GM11168 (cell line): ENCODE results near the gene CHL1.

Source experiments
- in situ Hi-C: fragments of 300-500 bp; cut with MboI; formaldehyde crosslinking; loops from one replicate; pipeline ENCODE4 v1.12.0; 2022; ENCODE audit warnings: low sequenced_read_pairs; ENCODE audit not compliant: unreplicated experiment

CHL1 gene

GRCh38 chr3:380801-381200, 184.2 kb downstream of the CHL1 start:
- in situ Hi-C loops = no loop called here

DNA sequence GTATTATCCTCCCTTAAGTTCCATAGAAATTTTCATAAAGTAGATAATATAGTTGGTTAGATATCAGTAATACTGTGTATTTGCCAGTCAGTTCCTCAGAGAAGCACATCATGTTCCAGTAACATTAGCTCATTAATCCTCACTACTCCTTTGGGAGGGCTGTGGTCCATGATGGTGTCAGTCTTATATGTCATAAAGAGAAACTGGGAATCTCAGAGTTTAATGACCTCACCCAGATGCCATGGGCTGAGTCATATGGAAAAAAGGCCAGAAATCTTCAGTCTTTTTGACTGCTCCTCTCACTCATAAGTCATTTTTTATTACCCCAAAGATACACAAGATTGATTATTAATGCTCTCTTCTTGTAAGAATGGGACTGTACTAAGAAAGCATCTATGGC, 188.6 kb downstream of the CHL1 start:
- in situ Hi-C loops = no loop called here

- in situ Hi-C loops = no loop called here
Measured at GRCh38 chr3:394775-395174, 198.2 kb downstream of the CHL1 start.

DNA sequence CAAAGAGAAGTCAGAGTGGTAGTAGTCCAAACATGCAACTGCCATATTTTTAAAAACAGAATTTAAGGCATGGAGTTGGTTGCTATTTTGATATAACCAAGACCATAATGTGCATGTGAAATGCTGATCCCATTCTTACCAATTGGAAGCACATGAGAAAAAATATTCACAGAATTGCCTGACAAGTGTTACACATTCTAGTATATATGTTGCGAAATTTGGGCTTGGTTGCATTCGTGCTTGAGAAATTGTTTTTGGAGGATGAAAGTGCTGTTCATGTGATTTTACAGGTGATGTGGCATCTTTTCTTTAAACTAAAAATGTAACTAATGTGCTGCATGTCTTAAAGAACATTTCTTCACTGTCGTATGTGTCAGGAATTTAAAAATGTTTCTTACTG, 199.7 kb downstream of the CHL1 start:
- in situ Hi-C loops = no loop called here

- in situ Hi-C loops = no loop called here
Measured at GRCh38 chr3:399647-400046, 203.1 kb downstream of the CHL1 start.

GRCh38 chr3:403826-404225, 207.3 kb downstream of the CHL1 start:
- in situ Hi-C loops = no loop called here

GRCh38 chr3:409011-409410, 212.4 kb downstream of the CHL1 start:
- in situ Hi-C loops = no loop called here

GRCh38 chr3:411226-411625, 214.7 kb downstream of the CHL1 start:
- in situ Hi-C loops = no loop called here

GRCh38 chr3:414063-414462, 217.5 kb downstream of the CHL1 start:
- in situ Hi-C loops = no loop called here

DNA sequence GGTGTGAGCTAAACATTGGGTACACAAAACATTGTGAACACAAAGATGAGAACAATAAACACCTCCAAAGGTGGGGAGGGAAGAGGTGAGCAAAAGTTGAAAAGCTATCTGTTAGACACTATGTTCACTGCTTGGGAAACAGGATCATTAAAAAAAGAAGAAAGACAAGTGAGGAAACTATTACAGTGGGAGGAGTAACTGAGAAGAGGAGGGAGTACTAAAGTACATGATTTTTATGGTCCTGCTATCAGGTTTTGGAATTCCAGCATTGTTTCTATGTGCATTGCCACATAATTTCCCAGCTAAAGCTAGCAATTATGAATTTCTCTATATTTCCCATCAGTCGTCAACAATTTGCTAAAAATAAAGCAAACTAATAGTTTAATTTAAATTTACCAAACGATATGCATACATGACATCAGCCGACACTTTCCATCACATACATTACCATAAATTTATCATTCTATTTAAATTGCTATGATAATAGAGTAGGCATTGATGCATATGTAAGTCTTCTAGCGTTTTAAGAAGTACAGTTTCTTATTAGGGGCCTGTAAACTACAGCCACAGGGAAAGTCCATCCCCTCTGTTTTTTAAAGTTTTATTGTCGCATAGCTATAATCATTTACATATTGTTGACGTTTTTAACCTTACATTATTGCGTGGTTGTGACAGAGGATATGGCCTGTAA, 221.8 kb downstream of the CHL1 start:
- in situ Hi-C loops = no loop called here

DNA sequence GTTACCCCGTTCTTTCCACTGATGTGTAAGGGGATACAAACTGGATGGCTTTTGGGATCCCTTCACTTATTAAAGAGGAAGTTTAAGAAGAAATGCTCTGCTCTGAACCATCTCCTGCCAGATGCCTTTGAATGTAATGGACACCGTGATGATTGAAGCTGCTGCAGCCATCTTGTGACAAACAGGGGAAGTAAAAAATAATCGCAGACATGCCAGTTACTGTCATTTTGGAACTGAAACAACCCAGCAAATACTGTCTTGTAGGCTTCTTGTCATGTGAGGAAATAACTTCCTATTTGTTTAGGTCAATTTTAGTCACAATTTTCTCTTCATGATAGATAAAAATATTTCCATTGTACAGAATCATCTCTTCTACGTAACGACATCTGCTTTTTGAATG, 224.0 kb downstream of the CHL1 start:
- in situ Hi-C loops = no loop called here

GRCh38 chr3:425079-425478, 228.5 kb downstream of the CHL1 start:
- in situ Hi-C loops = no loop called here

DNA sequence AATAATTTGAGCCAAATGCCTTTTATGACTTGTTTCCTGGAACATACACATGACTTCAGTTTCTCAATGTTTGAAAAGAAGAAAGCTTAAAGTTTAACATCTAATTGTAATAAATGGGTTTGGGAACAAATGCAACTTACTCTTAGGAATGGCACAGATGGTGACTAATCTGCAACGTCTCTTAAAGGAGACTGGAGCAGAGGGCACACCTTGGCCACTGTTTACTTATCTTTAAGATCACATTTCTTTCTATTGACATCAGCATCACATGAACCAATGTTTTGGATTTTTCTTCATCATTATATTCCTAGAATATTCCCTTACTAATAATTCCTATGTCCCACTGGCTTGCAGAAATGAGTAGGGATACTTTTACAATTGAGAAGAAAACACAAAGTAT, 229.5 kb downstream of the CHL1 start:
- in situ Hi-C loops = no loop called here

GRCh38 chr3:427128-427527, 230.6 kb downstream of the CHL1 start:
- in situ Hi-C loops = no loop called here

GRCh38 chr3:430186-430585, 233.6 kb downstream of the CHL1 start:
- in situ Hi-C loops = no loop called here

DNA sequence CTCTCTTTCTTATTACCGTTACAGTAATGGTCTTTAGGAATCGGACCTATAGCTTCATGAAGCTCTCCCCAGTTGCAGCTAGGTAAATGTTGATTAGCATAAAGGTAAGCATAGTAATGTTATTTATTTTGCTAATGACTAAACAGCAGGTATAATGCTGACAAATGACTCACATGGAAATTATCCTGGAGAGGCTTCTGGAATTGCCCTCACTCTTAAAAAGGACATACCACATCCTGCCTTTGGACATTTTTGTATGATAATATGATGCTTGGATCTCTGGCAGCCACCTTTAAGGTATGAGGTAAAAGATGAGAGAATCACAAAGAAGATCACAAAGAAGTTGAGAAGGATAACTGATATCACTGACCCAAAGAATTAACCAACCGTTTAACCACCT, 238.6 kb downstream of the CHL1 start:
- in situ Hi-C loops = no loop called here

DNA sequence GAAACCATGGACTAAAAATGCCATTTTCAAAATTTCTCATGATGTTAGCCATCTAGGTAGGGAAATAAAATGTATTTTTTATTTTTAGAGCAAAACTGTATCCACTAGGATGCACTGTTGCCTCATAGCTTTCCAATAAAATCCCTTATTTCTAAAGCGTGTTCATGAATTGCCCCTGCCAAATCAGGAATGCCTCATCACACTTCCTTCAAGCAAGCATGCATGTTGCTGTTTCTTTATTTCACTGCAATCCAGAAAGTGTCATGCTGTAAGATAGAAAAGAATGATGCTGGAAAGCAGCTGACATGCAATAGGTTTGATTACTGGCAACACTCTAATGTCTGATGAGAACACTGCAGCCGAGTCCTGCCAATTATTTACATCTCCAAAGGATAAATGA, 239.5 kb downstream of the CHL1 start:
- in situ Hi-C loops = no loop called here

GRCh38 chr3:440826-441225, 244.3 kb downstream of the CHL1 start:
- in situ Hi-C loops = no loop called here

DNA sequence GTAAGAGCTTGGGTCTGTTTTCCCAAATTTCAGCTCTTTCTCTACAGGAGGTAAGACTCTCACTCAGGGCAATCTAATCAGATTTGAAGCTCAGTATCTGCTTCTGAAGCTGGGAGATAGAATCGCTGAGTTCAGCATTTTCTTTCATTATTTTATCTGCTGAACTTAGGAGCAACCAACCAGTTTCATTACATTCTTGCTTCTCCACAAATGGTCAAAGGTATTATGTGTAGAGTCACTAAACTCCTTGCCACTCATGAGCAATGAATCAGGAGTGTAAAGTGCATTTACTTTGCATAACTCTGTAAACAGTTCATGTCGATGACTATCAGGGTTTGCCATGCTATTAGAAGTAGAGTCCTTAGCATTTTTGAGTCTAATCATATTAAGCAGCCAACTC, 249.4 kb downstream of the CHL1 start:
- in situ Hi-C loops = no loop called here

GRCh38 chr3:447671-448070, 251.1 kb downstream of the CHL1 start:
- in situ Hi-C loops = no loop called here

DNA sequence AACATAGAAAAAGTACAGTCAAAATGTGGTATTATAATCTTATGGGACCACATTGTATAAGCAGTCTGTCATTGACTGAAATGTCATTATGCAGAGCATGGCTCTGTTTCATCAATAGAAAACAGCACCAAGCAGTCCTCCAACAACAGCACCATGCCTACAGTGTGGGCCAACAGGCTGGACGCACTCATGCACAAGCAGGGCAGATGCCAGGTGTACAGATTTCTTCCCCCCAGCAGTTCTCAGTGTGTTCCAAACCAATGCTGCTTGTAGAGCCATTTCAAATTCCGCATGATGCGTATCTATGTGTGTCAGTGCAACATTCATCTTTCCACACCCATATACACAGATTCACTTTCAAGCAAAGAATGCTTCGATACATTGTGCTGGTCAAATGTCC, 253.1 kb downstream of the CHL1 start:
- in situ Hi-C loops = no loop called here

DNA sequence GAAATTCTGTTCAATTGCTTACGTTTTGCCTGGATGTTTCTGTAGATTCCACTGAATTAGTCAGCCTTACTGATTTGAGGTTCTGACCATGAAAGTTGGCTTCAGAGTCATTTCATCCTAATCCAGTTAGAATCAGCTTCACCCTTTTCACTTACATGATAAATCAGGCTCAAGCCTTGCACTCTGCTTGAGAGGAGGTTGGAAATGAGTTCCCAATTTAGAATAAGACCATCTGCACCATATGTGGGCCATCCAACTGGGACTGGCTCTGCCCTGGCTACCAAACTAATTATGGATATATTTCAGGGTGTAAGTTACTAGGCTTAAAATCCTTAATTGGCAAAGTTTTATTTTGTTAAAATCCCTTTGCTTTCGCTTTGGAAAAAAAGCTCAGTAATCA, 255.7 kb downstream of the CHL1 start:
- in situ Hi-C loops = no loop called here

DNA sequence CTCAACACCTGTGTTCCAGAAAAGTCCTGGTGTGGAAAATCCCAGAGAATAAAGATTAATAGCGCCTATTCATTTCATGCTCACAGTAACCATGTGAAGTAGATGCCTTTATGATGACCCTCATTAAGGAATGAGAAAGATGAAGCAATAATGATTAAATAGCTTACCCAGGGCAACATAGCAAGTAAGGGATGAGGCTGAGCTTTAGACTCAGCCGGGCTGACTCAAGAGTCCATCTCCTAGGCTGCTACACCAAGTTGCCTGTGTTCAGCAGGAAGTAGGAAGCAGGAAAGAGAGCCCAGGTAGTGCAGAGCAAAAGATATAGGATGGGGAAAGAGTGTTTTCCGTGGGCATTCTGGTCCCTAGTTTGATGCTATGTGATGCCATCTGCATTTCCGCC, 256.5 kb downstream of the CHL1 start:
- in situ Hi-C loops = no loop called here
